HTERT RPE-1 (cell line): ENCODE results near the gene PARD6A.

Experiments used
- in situ Hi-C: fragments of 300-500 bp; cut with MboI; formaldehyde crosslinking; loops from 4 replicates; pipeline ENCODE4 v1.14.3; 2020; ENCODE audit warnings: low sequenced_read_pairs

PARD6A gene, protein sequence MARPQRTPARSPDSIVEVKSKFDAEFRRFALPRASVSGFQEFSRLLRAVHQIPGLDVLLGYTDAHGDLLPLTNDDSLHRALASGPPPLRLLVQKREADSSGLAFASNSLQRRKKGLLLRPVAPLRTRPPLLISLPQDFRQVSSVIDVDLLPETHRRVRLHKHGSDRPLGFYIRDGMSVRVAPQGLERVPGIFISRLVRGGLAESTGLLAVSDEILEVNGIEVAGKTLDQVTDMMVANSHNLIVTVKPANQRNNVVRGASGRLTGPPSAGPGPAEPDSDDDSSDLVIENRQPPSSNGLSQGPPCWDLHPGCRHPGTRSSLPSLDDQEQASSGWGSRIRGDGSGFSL

GRCh38 chr16:67660564-67661028 is at the start of gene PARD6A:
Gene PARD6A, plus strand, starts transcription at chr16:67660960. Its CDS starts 79 bp downstream, at chr16:67661039.
- in situ Hi-C loops: no loop called here

GRCh38 chr16:67613808-67614207 is 47.0 kb upstream of the PARD6A start:
- in situ Hi-C loops: no loop called here

- in situ Hi-C loops: no loop called here
These were observed 32.5 kb upstream of the PARD6A start for GRCh38 chr16:67628216-67628615.

GRCh38 chr16:67632415-67633172 is 28.2 kb upstream of the PARD6A start:
- in situ Hi-C loops: no loop called here

DNA sequence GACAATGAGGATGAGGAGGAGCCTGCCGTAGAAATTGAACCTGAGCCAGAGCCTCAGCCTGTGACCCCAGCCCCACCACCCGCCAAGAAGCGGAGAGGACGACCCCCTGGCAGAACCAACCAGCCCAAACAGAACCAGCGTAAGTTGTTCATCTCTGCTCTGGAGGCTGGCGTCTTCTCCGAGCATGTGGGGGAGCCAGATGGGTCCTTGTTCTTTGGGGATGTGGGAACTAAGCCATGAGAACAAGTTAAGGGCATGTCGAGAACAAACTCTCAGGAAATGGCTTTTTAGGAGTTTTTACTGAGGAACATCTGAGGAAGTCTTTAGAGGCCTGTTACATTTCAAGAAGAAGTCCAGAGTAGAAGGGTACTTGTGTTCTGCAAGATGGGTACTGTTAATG is 24.0 kb upstream of the PARD6A start:
- in situ Hi-C loops: no loop called here

GRCh38 chr16:67637625-67638024 is 23.1 kb upstream of the PARD6A start:
- in situ Hi-C loops: no loop called here

DNA sequence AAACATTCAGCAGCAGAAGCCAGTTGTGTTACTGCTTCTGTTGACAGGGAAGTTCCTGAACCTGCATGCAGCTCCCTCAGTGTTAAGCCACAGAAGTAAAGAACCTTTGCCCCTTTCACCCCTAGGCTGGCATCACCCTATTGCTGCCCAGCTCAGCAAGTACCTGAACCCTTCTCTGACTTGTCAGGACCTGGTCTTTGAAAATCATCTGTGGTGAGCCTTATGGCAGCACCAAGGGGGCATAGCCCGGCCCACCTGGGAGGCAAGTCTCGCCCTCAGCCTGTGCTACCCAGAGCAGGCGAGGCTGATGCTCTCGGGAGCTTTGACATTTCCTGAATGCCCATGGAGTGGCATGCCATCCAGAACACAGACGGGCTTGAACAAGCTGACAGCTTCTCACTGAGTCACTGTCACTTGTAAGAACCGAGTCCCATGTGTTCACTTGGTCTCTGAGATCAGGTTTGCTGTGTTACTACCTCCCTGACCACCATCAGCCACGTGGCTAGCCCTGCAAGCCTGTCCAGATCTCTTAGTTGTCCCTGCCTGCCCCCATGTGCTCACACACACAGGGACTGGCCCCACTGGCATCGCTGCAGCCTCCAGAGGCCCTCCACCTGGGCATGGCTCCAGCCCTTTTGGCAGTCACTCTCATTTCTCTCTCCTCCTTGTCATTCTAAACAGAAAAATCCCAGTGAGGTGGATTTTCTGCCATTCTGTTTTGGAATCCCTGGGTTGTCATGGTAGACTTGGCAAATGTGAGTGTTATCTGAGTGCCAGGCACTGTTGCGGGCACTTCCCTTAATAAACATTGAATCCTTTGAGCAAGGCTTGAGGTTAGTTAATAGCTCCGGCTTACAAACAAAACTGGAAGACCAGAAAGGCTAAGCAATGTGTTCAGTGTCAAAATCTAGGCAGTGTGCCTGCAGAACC is 18.7 kb upstream of the PARD6A start:
- in situ Hi-C loops: no loop called here

GRCh38 chr16:67644038-67644437 is 16.7 kb upstream of the PARD6A start:
- in situ Hi-C loops: no loop called here

DNA sequence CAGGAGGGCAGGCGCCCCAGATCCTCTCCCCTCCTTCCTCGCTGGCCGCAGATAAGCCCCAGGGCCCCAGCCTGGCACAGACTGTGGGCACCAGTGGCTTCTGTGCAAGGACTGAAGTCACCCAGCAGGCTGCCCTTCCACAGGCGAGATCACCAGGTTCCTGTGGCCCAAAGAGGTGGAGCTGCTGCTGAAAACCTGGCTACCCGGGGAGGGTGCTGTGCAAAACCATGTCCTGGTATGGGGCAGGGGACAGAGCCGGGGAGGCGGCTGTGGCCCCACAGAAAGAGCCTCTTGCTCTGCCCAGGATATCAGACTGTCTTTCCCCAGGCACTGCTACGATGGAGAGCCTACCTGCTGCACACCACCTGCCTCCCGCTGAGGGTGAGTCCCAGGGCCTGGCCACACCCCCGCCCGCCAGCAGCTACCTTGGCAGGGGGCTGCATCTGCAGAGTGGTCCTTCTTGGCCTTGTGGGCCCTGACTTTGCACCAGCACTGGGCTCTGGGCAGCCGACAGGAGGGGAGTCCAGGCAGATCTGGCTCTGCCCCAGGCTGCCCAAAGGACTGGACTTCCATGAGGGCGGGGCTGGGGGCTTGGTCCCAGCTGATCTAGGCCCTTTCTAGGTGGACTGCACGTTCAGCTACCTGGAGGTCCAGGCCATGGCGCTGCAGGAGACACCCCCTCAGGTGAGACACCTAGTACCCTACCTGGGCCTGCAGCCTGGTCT is 15.2 kb upstream of the PARD6A start:
- in situ Hi-C loops: no loop called here

GRCh38 chr16:67647111-67647651 is 13.6 kb upstream of the PARD6A start:
- in situ Hi-C loops: no loop called here

DNA sequence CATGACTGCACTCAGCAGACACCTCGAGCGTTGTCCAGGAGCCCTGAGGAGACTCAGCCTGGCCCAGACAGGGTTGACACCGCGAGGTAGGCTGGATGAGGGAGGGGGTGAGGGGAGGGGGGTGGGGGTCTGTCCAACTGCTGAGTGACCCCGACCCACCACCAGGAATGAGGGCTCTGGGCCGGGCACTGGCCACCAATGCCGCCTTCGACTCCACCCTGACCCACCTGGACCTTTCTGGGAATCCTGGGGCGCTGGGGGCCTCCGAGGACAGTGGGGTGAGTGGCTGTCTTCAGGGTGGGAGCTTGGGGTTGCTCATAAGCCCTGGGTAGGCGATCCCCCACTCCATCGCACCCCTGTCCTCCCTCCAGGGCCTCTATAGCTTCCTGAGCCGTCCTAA is 13.1 kb upstream of the PARD6A start:
- in situ Hi-C loops: no loop called here

GRCh38 chr16:67648088-67648763 is 12.5 kb upstream of the PARD6A start:
- in situ Hi-C loops: no loop called here

- in situ Hi-C loops: no loop called here
These were observed 11.9 kb upstream of the PARD6A start for GRCh38 chr16:67648764-67649407.

- in situ Hi-C loops: no loop called here
These were observed 11.2 kb upstream of the PARD6A start for GRCh38 chr16:67649494-67649931.

GRCh38 chr16:67650023-67650422 is 10.7 kb upstream of the PARD6A start:
- in situ Hi-C loops: no loop called here

DNA sequence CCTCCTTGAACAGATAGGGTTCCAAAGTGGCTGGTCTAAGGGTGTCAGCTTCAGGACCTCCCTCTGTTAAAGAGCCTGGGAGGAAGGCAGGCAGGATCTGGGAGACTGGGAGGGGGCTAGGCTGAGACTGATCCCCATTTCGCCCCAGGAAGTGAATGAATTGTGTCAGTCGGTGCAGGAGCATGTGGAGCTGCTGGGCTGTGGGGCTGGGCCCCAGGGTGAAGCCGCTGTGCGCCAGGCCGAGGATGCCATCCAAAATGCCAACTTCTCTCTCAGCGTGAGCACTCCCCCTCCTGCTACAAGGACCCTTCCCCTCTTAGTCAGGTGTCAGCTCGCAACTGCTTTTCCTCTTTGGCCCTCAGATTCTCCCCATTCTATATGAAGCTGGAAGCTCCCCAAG is 9.7 kb upstream of the PARD6A start:
- in situ Hi-C loops: no loop called here

DNA sequence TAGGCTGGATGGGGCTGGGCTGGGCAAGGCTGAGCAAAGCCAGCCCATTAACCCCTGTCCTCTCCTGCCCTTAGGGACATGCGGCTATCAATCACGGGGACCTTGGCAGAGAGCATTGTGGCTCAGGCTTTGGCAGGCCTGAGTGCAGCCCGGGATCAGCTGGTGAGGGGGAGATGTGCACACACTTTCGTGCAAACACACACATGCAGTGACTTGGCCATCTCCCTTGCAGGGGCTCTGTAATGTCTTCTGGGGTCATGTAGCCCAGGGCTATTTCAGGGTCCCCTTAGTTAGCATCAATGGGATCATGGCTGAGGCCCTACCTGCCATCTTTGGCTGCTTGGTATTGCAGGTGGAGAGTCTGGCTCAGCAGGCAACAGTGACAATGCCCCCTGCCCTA is 8.9 kb upstream of the PARD6A start:
- in situ Hi-C loops: no loop called here

DNA sequence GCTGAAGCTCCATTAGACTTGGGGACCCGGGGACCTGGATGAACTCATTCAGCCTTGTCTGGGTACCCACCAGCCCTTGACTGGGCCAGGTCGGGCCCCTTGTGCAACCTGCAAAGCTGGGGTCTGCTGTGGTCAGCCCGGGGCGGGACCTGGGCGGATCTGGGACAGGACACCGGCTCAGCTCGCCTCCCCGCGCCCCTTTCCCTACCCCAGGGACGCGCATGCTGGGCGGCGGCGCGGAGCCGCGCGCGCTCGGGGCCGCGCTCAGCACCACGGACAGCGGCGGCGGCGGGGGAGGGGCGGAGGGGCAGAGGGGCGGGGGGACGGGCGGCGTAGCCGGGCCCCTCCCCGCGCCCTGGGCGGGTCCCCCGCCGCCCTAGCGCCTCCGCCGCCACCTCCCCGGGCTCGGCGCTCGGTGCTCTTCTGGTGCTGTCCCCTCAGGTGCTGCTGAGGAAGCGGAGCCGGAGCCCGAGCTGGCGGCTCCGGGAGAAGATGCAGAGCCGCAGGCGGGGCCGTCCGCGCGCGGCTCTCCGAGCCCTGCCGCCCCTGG is 8.1 kb upstream of the PARD6A start:
- in situ Hi-C loops: no loop called here
